Liver (tissue), 3 donors: ENCODE data around the gene TMEM204.

Experiments
- CTCF ChIP-seq: fragments of 150-350 bp; IDR thresholded peaks from 2 replicates; pipeline ENCODE4 v1.5.1; 2017; ENCODE audit warnings: improper control_type of control experiment, low read depth, low read length; ENCODE audit not compliant: missing input control
- FOXA1 ChIP-seq: IDR thresholded peaks from 2 replicates; pipeline ENCODE4 v1.6.1; 2016; ENCODE audit warnings: antibody characterized with exemption
- JUND ChIP-seq, 2 donors: IDR thresholded peaks; 2 replicates each; pipeline ENCODE4 v1.6.1; 2016; ENCODE audit warnings: antibody characterized with exemption in 2 of 2
- MAX ChIP-seq: IDR thresholded peaks from 2 replicates; pipeline ENCODE4 v1.6.1; 2016; ENCODE audit warnings: antibody characterized with exemption
- RAD21 ChIP-seq, 2 donors: IDR thresholded peaks; 2 replicates each; pipeline ENCODE4 v1.6.1; 2016; ENCODE audit warnings: antibody characterized with exemption in 2 of 2, mild to moderate bottlenecking in 2 of 2
- REST ChIP-seq: IDR thresholded peaks from 2 replicates; pipeline ENCODE4 v1.6.1; 2016; ENCODE audit warnings: antibody characterized with exemption, mild to moderate bottlenecking
- ZBTB33 ChIP-seq: IDR thresholded peaks from 2 replicates; pipeline ENCODE4 v1.6.1; 2016; ENCODE audit warnings: antibody characterized with exemption
- donor health status: healthy.
- donor health status: healthy.

GRCh38 chr16:1548233-1548632 lies 14.8 kb downstream of the TMEM204 start:
- TF ChIP-seq JUND (IDR thresholded peaks at IDR 0.05) (no peak), FOXA1 (no peak), RAD21 (IDR thresholded peaks at IDR 0.05) (peak in 1 of 2 donors; percentile 22), REST (no peak), ZBTB33 (no peak), CTCF (no peak), MAX (no peak)
